Activated CD8-positive, alpha-beta memory T cell treated with anti-CD3 and anti-CD28 coated beads for 1 hour (primary cell): ENCODE data around the gene NSL1.
"Not testable (repeated sequence)": the region's sequence is repeated elsewhere in the genome, so short reads cannot be mapped to it uniquely, and the experiment has no call there.

Experiments used
- DNase-seq, 2 donors: peaks; one replicate each; pipeline ENCODE4 v3.0.0-alpha.2; 2020; ENCODE audit warnings: low read depth in 1 of 2; ENCODE audit errors: extremely low read depth in 1 of 2

NSL1 gene, protein sequence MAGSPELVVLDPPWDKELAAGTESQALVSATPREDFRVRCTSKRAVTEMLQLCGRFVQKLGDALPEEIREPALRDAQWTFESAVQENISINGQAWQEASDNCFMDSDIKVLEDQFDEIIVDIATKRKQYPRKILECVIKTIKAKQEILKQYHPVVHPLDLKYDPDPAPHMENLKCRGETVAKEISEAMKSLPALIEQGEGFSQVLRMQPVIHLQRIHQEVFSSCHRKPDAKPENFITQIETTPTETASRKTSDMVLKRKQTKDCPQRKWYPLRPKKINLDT

DNA sequence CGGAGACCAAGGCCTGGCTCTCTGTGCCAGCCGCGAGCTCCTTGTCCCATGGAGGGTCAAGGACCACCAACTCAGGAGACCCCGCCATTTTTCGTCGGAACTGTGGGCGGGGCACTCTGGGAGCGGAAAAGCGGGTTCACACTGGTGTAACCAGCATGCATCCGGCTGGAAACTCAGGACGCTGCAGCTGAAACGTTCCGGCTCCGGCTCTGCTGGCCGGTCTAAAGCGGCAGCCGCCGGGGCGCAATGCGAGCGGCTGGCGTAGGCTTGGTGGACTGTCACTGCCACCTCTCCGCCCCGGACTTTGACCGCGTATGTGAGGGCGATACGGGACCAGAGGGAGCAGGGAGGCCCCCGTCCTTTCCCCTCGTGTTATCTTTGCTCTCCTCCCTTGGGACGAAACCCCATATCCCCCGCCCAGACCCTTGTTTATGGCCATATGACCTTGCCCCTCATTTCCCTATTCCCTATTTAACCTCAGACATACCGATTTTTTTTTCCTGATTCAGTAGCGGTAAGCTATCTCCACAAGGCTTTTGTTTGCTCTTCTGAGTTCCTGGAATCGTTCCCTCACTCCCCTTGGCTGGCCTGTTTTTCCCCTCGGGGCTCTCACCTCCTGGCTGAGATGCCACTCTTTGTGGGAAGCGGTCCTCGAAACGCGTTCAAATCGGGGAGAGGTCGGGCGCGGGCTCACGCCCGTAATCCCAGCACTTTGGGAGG is at the start of gene NSL1, which contains the start of gene TATDN3:
Gene NSL1 (minus strand): TSS at position 102 of the 720 bp plus-strand sequence. CDS start 14 bp downstream, at position 88.
Gene TATDN3 (plus strand): TSS at position 219 of the 720 bp plus-strand sequence. CDS start 28 bp downstream, at position 247.
- peak; percentile 79 to 94 for DNase-seq

DNA sequence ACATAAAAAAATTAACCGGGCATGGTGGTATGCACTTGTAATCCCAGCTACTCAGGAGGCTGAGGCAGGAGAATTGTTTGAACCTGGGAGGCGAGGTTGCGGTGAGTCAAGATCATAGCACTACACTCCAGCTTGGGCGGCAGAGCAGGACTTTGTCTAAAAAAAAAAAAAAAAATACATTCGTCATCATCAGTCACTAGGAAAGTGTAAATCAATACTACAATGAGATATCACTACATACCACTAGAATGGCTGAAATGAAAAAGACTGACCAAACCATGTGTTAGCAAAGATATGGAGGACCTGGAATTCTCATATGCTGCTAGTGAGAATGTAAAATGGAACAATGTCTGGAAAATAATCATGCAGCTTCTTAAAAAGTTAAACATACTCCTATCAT is 46.6 kb upstream of the NSL1 start:
- DNase-seq: no peak

DNA sequence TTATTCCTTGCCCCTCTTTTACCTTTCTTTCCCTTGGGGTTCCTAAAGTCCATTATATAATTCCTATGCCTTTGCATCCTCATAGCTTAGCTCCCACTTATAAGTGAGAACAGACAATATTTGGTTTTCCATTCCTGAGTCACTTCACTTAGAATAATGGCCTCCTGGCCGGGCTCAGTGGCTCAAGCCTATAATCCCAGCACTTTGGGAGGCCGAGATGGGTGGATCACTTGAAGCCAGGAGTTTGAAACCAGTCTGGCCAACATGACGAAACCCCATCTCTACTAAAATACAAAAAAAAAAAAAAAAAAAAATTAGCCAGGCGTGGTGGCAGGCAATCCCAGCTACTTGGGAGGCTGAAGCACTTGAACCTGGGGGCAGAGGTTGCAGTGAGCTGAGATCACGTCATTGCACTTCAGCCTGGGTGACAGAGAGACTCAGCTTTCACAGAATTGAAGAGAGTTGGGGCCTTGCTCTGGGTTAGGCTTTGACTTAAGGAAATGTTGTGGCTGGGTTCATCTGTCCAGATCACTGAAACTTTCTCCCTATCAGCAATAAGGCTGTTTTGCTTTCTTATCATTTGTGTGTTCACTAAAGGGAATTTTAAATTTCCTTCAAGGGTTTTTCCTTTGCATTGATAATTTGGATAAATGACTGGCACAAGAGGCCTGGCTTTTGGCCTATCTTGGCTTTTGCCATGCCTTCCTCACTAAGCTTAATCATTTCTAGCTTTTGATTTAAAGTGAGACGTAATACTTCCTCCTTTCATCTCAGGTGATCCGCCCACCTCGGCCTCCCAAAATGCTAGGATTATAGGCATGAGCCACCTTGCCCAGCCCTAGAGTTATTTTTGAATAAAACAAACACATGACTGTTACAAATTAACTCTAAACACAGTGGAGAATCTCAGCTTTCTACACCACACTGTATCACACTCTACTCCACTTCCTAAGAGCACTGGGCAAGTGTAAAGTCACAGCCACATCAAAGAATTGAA is 41.9 kb upstream of the NSL1 start:
- DNase-seq: not testable (repeated sequence)

DNA sequence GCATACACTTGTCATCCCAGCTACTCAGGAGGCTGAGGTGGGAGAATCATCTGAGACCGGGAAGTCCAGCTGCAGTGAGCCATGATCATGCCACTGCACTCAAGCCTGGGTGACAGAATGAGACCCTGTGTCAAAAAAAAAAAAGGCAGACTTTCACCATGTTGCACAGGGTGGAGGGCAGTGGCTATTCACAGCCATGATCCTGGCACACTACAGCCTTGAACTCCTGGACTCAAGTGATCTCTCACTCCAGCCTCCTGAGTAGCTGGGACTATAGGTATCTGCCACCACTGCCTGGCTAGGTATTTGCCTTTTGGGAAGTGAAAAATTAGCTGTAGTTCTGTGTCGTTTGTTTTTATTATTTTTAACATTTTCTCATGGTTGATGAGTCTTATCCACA is 36.8 kb upstream of the NSL1 start:
- no peak for DNase-seq

DNA sequence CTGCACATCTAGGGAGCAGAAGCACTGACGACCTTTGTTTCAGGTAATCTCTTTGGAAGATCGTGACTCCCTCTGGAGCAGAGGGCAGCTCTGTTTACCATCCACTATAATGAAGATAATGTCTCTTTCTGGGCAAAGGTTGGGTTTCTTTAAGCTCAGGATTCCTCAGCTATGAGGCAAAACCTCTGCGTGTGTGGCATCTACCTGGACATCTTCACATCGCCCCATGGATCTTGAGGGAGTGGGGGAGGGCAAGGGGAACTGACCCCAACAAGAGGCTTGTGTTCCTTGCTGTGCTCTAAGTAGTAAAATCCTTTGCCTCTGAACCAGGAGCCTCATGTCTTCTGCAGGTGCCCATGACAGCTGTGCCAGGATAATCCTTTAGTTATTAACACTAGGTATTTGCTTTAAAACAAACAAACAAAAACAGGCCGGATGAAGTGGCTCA is 36.3 kb upstream of the NSL1 start:
- DNase-seq: no peak

DNA sequence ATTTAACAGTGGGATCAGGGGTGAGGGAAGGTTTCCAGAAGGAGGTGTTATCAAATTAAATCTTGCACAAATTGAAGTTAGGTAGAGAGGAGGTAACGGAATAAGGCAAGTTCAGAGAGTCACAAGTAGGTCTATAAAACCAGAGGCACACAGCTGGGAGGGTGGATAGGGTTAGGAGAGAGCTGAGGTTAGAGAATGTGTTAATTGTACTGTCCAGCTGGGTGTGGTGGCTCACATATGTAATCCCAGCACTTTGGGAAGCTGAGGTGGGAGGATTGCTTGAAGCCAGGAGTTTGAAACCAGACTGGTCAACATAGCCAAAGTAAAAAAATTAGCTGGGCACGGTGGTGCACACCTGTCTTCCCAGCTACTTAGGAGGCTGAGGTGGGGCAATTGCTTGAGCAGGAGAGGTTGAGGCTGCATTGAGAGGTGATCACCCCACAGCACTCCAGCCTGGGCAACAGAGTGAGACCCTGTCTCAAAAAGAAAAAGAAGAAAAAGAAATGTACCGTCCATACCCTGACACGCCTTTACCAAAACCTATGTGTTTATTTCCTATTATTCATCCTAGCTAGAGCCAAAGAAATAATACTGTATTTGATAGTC is 35.7 kb upstream of the NSL1 start:
- DNase-seq: no peak

DNA sequence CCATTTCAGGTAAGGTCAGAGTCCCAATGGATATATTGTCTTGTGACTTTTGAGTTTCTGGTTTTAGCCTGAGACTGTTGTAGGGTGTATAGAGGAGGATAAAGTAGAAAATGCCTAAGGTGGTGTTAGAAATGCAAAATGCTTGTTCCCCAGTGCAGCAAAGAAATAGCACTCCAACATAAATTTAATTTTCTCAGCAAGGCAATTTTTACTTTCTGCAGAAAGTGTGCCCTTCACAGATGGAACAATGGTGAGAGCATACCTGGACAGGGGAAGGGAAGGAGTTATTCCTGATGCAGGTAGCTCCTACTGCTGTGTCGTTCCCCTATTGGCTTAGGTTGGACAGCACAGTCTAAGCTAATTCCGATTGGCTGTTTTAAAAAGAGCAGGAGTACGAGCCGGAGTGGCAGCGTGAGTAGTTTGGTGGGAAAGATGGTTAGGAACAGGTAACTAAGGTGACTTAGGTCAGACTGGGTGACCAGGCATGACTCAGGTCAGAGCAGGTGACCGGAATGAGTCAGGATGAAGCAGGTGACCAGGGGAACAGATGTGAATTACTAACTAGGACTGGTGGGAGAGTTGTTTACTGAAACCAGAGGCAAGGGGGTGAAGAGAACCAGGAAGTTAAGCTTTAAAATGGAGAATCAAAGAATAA is 34.3 kb upstream of the NSL1 start:
- DNase-seq: no peak

DNA sequence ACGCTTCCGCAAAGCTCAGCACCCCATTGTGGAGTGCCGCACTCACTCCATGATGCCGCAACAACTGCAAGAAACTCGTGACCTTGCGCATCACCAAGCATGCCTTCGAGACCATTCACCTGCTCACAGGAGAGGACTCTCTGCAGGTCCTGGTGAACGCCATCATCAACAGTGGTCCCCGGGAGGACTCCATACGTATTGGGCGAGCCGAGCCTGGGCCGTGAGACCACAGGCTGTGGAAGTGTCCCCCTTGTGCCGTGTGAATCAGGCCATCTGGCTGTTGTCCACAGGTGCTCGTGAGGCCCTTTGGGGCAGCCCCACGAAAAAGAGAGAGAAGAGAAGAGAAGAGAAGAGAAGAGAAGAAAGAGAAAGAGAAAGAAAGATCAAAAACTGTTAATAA is 32.6 kb upstream of the NSL1 start:
- no peak for DNase-seq

DNA sequence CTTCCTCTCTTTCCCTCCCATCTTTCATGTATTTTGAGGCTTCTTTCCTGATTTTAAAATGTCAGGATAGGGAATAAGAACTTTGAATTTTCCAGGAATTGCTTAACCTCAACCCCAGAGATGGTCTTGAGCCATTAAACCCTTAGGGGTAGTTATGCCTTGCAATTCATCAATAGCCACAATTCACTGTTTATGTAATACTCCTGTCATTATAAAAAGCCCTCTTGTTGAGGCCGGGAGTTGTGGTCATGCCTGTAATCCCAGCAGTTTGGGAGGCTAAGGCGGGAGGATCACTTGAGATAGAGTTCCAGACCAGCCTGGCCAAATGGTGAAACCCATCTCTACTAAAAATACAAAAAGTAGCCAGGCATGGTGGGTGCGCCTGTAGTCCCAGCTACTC is 31.4 kb upstream of the NSL1 start:
- DNase-seq: no peak

DNA sequence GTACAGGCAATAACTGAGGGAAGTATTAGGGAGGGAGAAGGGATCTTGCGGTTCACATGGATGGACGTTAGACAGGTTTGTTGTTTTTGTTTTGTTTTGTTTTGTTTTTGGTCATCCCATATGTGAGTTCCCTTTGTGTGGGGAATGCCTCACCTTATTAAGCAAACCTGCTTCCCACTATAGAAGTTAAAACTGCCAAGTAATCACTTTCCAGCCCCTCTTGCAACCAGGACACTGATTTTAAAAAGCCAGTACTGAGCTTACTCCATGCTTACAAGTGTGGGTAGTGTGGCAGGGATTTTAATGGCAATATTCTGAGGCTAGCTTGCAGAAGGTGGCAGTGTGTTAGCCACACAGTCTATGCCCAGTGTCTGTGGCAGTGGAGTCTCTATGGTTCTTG is 29.4 kb upstream of the NSL1 start:
- DNase-seq: no peak

DNA sequence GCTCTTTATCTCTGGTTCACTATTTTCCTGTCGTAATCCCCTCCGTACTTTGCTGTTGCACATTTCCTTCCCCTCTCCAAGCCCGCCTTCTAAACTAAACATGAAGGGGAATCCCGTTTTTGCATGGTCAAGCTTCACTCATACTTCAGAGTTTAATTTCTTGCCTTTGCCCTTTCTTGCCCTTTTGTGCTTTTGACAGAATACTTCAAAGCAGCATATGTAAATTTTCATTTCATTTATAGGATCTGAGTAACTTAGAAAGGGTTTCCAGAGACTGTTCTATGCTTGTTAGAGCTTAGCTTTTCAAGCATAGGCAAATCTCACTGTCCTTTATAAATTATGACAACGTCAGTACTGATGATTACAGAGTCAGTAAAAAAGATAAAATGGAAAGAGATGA is 28.1 kb upstream of the NSL1 start:
- DNase-seq: no peak

DNA sequence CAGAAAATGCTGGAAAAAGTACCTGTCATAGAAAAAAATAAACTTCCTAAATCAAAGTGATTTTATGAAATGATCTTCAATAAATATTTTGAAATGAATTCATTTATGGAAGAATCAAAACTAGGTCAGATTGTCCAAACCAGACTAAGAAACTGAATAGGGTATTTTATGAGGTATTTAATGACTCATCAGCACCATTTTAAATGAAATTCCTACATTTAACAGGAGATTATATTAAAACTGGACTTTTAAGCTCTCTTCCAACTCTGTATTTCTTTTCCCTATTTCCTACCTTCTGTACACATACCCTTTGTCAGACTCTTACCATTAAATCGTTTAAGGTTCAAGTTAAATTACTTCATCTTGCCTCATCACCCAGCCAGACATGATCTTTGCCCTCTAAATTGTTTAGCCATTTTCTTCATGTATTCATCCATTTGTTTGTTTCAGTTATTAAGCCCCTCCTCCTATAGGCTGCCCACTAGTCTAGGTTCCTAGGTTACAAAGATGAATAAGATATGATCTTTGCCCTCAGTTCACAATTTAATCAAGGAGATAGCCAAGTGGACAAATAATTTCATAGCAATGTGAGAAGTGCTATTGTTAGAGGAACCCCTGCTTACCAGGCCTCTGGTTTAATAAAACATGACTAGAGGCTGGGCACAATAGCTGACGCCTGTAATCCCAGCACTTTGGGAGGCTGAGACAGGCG is 25.1 kb upstream of the NSL1 start:
- no peak for DNase-seq

DNA sequence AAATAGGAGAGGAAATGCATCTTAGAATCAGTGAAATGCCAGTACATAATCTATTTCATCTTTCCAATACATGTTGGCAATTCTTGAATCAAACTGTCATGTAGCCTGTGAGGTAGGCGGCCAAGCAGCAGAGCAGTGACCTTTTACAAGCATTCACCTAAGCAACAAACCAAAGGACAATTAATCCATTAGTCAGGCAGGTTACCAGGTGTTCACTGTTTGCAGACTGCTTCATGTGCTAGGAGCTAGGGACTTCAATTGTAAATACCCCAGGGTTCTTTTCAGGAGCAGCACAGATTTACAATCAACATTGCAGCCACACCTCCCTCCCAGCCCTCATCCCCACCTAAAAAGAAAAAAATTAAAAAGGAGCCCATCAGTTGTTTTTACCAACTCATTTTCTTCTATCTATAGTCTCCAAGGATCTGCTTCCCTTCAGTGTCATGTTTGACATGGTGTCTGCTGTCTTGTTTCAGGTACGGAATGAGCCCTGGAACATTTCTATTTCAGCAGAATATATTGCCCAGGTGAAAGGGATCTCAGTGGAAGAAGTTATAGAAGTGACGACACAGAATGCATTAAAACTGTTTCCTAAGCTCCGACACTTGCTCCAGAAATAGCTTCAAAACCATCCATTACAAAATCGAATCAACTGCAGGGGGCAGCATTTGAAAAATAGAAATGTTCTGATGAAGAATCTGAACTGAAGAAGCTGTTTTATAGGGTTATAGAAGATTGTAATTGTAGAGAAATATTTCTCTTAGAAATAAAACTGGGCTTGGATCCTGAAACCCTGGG is 23.2 kb upstream of the NSL1 start:
- no peak for DNase-seq

DNA sequence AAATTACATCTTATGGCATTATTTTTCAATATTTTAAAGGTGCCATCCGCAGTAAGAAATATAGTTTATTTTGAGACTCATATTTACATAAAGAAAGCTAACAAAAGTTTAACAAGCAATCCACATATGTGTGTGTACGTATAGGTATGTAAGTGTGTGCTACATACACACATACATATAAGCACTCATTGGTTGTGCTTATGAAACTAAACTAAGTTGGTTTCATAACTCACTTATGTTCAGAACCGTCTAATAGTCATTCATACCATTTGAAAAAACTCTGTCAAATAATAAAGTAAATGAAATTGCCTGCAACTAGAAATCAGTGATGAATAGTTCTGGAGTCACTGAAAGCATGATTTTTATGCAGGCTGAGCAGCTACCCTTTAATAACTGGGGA is 14.2 kb upstream of the NSL1 start:
- no peak for DNase-seq

DNA sequence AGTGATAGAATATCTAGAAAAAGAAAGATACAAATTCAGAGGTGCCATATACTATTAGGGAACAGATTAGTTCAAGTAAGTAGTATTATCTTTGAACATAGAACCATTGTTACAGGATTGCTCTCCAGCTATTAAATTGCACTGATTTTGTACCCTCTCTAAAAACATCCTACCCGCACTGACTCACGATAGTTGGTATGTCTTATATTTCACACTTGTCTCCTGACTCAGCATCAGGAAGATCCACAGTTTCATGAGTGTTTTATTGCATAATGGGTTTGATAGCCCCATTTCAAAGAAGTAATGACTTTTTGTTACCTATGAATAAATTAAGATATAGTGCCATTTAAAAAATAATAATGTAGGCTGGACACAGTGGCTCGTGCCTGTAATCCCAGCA is 6.1 kb upstream of the NSL1 start:
- no peak for DNase-seq

DNA sequence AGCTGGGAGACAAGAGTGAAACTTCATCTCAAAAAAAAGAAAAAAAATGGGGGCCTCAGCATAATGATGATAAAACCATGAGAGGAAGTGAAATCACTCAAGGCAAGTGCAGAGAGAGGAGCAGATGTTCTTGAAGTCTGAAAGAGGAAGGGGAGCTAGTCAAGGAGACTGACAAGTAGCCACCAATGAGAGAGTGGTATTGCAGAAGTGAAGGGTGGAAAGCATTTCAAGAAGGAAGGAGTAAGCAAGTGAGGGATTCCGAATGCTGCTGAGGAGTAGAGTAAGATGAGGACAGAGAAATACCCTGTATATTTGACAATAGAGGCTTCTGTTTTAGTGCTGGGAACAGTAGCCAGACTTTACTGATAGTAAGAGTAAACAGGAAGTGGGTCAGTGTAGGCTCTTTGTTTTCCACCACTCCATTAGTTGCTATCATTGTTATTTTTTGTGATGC is 3.0 kb upstream of the NSL1 start:
- no peak for DNase-seq

DNA sequence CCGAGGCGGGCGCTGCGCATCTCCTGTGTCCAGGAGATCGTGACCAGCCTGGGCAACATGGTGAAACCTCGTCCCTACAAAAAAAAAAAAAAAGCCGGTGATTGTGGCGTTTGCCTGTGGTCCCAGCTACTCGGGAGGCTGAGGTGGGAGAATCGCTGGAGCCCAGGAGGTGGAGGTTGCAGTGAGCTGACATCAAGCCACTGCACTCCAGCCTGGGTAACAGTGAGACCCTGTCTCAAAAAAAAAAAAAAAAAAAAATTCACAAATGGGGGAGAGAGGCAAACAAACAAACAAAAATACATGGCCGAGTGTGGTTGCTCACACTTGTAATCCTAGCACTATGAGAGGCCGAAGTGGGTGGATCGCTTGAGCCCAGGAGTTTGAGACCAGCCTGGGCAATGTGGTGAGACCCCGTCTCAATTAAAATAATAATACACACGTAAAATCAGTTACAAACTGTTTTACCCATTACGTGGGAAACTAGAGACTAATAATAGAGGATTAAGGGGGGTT is 875 bp upstream of the NSL1 start:
- DNase-seq: no peak

DNA sequence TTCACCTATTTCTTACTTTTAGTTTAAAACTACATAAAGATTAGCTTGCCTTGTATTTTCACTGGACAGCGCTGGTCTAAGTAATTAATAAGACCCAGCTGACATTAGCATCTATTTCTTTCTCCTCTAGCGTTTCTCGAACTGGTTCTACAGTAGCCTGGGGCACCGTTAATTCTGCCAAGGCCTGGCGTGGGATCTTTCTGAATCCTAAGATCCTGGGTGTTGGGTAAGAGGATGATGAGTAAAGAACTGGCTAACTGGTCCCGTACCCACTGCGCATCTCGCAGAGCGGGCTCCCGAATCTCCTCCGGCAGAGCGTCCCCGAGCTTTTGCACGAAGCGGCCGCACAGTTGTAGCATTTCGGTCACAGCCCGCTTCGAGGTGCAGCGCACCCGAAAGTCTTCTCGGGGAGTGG is 309 bp downstream of the NSL1 start:
- no peak for DNase-seq
